ENCODE data around the gene OSBPL9. TPM values are rescaled to one million over a fixed set of nuclear protein-coding genes. Genes with fewer than 3 reads are reported as not detected.
"Not testable (repeated sequence)": the region's sequence is repeated elsewhere in the genome, so short reads cannot be mapped to it uniquely, and the experiment has no call there.

Gene OSBPL9
- polyA plus RNA-seq, 3 donors: 140 to 157 (median 152) TPM

DNA sequence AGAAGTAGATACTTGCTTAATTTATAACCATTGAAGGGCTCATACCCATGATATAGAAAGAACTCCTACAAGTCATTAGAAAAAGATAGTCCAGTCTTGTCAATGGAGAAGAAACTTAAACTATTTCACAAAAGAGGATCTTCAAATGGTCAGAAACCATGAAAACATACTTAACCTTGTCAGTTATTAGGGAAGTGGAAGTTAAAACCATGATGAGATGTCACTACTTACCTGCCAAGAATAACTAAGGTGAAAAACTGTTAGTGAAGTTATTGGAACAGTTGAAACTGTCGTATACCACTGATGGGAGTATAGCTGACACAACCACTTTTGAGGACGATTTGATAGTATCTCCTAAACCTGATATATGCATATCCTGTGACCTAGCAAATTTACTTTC, 46.8 kb downstream of the OSBPL9 start:
- no peak for DNase-seq (ENCODE audit: low read depth in 3 of 3, low spot score in 2 of 3)

- no peak for DNase-seq (ENCODE audit: low read depth in 3 of 3, low spot score in 2 of 3)
Observed at GRCh38 chr1:51664421-51665240, 47.7 kb downstream of the OSBPL9 start.

DNA sequence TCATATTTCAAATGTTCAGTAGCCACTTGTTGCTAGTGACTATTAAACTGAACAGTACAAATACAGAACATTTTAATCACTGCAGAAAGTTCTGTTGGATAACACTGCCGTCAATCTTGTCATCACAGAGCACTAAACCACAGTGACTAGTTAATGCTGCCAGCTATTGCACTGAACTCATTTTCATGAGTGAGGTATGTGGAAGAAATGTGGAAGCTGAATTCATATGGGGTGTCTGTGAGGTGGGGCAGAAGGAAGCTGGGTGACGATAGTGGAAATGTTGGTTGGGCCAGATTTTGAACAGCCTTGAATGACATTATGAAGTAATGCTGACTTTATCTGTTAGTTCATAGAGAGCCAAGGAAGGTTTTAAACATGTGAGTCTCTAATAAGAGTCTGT, 49.6 kb downstream of the OSBPL9 start:
- DNase-seq (ENCODE audit: low read depth in 3 of 3, low spot score in 2 of 3): no peak

- DNase-seq (ENCODE audit: low read depth in 3 of 3, low spot score in 2 of 3): no peak
Observed at GRCh38 chr1:51667561-51667960, 50.7 kb downstream of the OSBPL9 start.

- DNase-seq (ENCODE audit: low read depth in 3 of 3, low spot score in 2 of 3): no peak
Observed at GRCh38 chr1:51669272-51669671, 52.4 kb downstream of the OSBPL9 start.

GRCh38 chr1:51669816-51670215, 52.9 kb downstream of the OSBPL9 start:
- no peak for DNase-seq (ENCODE audit: low read depth in 3 of 3, low spot score in 2 of 3)

DNA sequence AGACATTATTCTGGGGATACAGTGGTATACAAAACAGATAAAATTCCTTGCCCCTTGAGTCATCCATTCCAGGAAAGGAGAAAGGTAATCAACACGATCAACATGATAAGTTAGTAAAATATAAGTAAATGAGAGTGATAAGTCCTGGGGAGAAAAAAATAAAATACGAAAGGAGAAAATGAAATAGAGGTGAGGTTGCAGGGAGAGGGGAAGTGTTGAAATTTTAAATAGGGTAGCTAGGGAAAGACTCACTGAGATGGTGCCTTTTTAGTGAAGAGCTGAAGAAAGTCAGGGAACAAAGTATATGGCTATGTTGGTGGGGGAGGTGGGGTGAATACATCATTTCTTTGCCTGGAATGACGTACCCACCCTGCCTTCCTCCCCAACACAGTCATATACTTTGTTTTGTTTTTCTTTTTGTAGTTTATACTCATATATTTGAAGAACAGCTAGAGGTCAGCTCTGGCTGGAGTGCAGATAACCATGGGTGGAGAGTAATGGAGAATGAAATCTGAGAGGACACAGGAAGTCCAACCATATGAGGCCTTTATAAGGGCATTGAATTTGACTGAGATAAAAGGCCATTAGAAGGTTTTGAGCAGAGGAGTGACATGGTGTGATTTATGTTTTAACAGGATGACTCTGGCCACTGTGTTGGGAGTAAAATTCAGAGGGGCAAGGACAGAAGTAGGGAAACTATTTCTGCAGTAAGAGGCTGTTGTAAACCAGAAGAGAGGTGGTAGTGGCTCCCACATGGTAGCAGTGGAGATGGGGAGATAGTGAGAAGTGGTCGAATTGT, 54.8 kb downstream of the OSBPL9 start:
- no peak for DNase-seq (ENCODE audit: low read depth in 3 of 3, low spot score in 2 of 3)

GRCh38 chr1:51673279-51673678, 56.4 kb downstream of the OSBPL9 start:
- DNase-seq (ENCODE audit: low read depth in 3 of 3, low spot score in 2 of 3): no peak

DNA sequence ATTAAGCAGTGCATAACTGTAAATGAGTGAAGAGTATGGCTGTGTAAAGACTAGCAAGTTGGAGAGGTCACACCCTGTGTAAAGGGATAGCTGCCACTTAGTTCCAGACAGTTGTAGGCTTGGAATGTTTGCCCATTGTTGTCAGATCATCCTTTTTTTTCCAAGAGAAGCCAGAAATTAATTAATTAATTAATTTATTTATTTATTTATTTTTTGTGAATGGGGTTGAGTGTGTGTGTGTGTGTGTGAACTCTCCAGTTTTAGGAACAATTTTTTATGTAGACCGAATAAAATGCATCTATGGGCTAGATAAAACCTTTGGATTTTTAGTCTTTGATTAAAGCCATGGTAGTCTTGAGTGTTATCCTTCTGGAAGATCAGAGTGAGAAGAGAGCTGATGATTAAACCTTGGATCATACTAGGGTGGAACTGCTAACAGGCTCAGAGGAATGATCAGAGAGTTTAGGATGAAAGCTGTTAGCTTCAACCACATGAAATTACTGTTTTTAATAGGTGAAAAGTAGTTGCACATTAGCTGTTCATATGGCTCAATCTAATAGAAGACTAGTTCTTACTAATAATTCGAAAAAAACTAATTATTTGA, 58.4 kb downstream of the OSBPL9 start:
- DNase-seq (ENCODE audit: low read depth in 3 of 3, low spot score in 2 of 3): no peak

DNA sequence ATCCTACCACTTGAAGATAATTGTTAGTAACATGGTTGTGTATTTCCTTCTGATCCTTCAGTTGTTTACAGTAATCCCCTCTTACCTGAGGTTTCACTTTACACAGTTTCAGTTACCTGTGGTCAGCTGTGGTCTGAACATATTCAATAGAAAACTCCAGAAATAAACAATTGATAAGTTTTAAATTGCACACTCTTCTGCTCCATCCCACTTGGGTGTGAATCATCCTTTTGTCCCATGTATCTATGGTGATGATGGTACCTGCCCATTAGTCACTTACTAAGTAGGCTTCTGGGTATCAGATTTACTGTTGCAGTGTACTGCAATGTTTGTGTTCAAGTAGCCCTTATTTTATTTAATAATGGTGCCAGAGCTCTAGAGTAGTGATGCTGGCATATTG, 62.5 kb downstream of the OSBPL9 start:
- no peak for DNase-seq (ENCODE audit: low read depth in 3 of 3, low spot score in 2 of 3)

DNA sequence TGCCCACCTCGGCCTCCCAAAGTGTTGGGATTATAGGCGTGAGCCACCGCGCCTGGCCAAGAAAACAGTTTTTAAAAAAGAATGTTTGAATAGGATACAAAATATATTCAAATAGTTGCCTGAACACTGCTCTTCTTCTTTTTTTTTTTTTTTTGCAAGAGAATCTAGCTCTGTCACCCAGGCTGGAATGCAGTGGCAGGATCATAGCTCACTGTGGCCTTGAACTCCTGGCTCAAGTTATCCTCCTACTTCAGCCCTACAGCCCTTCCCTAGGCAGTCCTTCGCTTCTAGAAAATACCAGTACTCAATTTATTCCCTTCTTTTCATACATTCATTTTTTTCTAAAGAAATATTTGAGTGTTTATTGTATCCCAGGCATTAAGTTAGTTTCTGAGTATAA, 67.9 kb downstream of the OSBPL9 start:
- no peak for DNase-seq (ENCODE audit: low read depth in 3 of 3, low spot score in 2 of 3)

GRCh38 chr1:51686450-51686849, 69.6 kb downstream of the OSBPL9 start:
- no peak for DNase-seq (ENCODE audit: low read depth in 3 of 3, low spot score in 2 of 3)

DNA sequence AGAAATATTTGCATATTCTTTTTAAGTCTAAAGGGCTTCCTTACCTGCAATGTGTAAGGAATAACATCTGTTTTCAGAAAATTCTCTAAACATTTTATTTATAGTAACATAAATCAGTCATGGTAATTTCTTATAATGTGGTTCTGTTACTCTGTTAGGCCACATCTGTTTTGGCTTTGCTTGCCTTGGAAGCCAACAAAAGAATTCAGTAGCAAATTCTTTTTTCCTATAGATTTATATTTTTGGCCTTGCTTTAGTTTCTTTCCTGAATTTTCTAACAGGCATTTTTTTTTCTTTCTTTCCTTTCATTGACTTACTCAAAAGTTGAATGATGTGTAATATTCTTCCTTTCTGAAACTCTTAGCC, 72.2 kb downstream of the OSBPL9 start:
- no peak for DNase-seq (ENCODE audit: low read depth in 3 of 3, low spot score in 2 of 3)

- no peak for DNase-seq (ENCODE audit: low read depth in 3 of 3, low spot score in 2 of 3)
Observed at GRCh38 chr1:51689643-51690042, 72.8 kb downstream of the OSBPL9 start.

DNA sequence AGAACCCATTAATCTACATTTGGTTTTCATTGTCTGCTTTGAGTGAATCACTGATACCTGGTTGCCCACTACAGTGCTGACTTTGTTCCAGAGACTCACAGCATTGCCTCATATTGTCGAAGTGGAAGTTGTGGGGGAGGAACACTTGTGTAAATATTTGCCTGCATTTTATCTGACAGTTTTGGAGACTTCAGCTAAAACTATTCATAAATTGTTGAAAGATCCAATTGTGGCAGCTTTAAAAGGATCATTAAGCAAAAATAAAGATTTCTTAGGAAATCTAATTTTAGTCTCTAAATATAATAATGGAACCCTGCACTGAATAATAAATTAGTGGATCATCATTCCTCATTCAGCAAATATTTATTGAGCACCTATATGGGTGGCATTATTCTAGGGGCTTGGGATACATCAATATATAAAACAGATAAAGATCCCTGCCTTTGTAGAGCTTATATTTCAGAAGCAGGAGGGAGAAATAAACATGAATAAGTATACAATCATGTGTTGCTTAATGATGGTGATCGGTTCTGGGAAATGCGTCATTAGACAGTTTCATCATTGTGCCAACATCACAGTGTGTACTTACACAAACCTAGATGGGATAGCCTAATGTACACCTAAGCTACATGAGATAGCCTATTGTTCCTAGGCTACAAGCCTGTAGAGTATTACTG, 73.5 kb downstream of the OSBPL9 start:
- no peak for DNase-seq (ENCODE audit: low read depth in 3 of 3, low spot score in 2 of 3)

DNA sequence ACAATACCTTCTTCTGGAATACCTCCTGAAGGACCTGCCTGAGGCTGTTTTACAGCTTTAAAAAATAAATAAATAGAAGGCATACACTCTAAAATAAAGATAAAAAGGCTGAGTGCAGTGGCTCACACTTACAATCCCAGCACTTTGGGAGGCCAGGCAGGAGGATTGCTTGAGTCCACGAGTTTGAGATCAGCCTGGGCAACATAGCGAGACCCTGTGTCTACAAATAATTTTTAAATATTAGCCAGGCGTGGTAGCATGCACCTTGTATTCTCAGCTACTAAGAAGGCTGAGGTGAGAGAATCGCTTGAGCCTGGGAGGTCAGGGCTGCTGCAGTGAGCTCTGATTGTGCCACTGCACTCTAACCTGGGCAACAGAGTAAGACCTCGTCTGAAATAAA, 75.0 kb downstream of the OSBPL9 start:
- no peak for DNase-seq (ENCODE audit: low read depth in 3 of 3, low spot score in 2 of 3)

GRCh38 chr1:51693419-51694155, 76.7 kb downstream of the OSBPL9 start:
- DNase-seq (ENCODE audit: low read depth in 3 of 3, low spot score in 2 of 3): no peak

- no peak for DNase-seq (ENCODE audit: low read depth in 3 of 3, low spot score in 2 of 3)
Observed at GRCh38 chr1:51697166-51697565, 80.3 kb downstream of the OSBPL9 start.

- no peak for DNase-seq (ENCODE audit: low read depth in 3 of 3, low spot score in 2 of 3)
Observed at GRCh38 chr1:51699391-51699790, 82.5 kb downstream of the OSBPL9 start.

DNA sequence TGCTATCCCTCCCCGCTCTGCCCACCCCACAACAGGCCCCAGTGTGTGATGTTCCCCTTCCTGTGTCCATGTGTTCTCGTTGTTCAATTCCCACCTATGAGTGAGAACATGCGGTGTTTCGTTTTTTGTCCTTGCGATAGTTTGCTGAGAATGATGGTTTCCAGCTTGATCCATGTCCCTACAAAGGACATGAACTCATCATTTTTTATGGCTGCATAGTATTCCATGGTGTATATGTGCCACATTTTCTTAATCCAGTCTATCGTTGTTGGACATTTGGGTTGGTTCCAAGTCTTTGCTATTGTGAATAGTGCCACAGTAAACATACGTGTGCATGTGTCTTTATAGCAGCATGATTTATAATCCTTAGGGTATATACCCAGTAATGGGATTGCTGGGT, 84.9 kb downstream of the OSBPL9 start:
- not testable (repeated sequence) for DNase-seq (ENCODE audit: low read depth in 3 of 3, low spot score in 2 of 3)

All from right renal cortex interstitium (tissue), 3 donors.